ENCODE results near the gene PLCL2. TPM values are rescaled to one million over a fixed set of nuclear protein-coding genes. Genes with fewer than 3 reads are reported as not detected.

Gene PLCL2
- total RNA-seq, 2 donors from 2014 or later, result 5.3 to 14.5 TPM

DNA sequence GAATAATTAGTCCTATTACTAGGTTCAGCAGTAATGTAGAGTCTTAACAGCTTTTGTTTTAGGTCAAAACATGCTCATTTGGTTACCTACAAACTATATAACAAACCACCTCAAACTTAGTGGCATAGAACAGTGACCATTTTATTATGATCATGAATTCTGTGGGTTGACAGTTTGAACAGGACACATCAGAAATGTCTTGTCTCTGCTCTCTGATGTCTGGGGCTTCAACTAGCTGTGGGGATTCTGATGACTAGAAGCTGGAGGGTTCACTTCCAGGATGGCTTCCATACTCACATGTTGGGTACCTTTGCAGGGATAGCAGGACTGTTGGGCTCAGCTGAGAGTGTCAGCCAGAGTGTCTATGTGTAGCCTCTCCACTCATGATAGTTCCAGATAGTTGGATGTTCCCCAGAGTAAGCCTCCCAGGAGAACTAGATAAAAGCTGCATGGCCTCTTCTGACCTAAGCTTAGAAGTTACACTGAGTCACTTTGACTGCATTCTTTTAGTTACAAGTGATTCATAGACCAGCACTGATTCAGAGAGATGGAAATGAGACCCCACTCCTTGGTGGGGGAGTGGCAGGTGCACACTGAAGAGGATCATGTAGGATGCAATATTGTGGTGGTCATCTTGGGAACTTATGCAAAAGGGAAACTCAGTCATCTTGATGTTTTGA is 32.6 kb downstream of the PLCL2 start:
- Histone ChIP-seq H3K4me3 (no peak overlapping the region), H3K27ac (no peak overlapping the region), H3K36me3 (no peaks in the 10 kb centered on the region), H3K4me1 (replicated peaks) (no peaks in the 10 kb centered on the region), H3K9me3 (no peaks in the 10 kb centered on the region), H3K27me3 (replicated peaks; ENCODE audit: insufficient read depth) (no peaks in the 10 kb centered on the region)
- TF ChIP-seq, protein P1, sequence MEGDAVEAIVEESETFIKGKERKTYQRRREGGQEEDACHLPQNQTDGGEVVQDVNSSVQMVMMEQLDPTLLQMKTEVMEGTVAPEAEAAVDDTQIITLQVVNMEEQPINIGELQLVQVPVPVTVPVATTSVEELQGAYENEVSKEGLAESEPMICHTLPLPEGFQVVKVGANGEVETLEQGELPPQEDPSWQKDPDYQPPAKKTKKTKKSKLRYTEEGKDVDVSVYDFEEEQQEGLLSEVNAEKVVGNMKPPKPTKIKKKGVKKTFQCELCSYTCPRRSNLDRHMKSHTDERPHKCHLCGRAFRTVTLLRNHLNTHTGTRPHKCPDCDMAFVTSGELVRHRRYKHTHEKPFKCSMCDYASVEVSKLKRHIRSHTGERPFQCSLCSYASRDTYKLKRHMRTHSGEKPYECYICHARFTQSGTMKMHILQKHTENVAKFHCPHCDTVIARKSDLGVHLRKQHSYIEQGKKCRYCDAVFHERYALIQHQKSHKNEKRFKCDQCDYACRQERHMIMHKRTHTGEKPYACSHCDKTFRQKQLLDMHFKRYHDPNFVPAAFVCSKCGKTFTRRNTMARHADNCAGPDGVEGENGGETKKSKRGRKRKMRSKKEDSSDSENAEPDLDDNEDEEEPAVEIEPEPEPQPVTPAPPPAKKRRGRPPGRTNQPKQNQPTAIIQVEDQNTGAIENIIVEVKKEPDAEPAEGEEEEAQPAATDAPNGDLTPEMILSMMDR (IDR thresholded peaks at IDR 0.05), result no peak
- TF ChIP-seq POLR2A (IDR thresholded peaks at IDR 0.05), result no peak
- intact Hi-C loops (cut with DNase I), result no loop called here
- DNase-seq (ENCODE audit: low spot score), result no peak

DNA sequence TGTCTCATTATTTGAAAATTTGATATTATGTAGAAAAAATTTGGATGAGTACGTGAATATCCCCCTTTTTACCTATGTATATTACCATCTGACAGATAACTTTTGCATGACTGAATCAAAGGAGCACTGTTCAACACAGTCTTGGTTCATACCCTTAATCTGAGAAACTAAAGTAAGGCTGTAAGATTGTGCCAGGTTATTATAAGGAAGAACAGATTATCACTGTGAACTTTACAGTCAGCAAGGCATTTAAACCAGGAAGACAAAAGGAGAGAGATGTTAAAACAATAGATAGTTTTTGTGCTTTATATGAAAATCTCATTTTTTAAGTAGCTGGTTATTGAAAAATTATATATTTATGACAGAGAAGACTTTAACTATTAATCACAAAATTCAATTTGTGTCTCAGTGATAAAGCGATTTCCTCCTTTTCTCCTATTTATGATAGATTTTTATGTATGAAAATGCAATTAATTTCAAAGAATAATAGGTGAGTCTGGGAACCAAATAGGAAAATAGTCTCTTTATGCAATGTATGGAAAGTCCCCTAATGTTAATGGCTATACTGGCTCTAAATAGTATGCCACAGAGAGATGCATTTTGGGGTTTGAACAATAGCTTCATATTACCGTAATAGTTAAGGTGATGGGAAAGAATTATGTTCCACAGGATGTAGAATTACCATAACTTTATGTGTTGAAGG is 33.4 kb downstream of the PLCL2 start:
- no peaks in the 10 kb centered on the region for H3K36me3 ChIP-seq
- H3K27ac ChIP-seq, result no peak overlapping the region
- WGBS, result 93% methylated on average over 3 of the region's 3 CpGs
- TF ChIP-seq POLR2A (IDR thresholded peaks at IDR 0.05), result no peak
- no peak for TF ChIP-seq POLR2AphosphoS5 (IDR thresholded peaks at IDR 0.05)
- TF ChIP-seq, protein P1 (IDR thresholded peaks at IDR 0.05), result no peak
- intact Hi-C loops (cut with DNase I), result no loop called here
- no peak overlapping the region for H3K4me3 ChIP-seq
- no peaks in the 10 kb centered on the region for H3K27me3 ChIP-seq (replicated peaks; ENCODE audit: insufficient read depth)
- H3K9me3 ChIP-seq, result no peaks in the 10 kb centered on the region
- no peak for DNase-seq (ENCODE audit: low spot score)
- H3K4me1 ChIP-seq (replicated peaks), result no peaks in the 10 kb centered on the region

DNA sequence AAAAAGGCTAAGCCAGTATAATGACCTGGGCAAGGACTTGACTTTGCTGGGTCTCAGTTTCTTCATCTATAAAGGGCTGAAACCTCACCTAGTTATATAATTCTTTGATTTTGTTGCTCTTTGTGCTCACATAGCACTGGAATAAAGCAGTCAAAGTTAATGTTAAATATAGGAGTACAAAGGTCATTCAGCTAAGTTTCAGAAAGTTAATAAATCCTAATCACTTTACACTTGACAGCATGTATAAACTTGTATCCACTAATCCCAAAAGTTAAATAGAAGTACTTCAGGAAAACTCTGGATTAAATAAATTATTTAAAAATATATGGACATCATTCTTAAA is 33.9 kb downstream of the PLCL2 start:
- Histone ChIP-seq H3K27ac (no peak overlapping the region), H3K36me3 (no peaks in the 10 kb centered on the region), H3K4me3 (no peak overlapping the region), H3K9me3 (no peaks in the 10 kb centered on the region), H3K27me3 (replicated peaks; ENCODE audit: insufficient read depth) (no peaks in the 10 kb centered on the region), H3K4me1 (replicated peaks) (no peaks in the 10 kb centered on the region)
- DNase-seq (ENCODE audit: low spot score), result no peak
- intact Hi-C loops (cut with DNase I), result no loop called here
- TF ChIP-seq POLR2A (IDR thresholded peaks at IDR 0.05) (no peak), POLR2AphosphoS5 (IDR thresholded peaks at IDR 0.05) (no peak)
- TF ChIP-seq, protein P1 (IDR thresholded peaks at IDR 0.05), result no peak

DNA sequence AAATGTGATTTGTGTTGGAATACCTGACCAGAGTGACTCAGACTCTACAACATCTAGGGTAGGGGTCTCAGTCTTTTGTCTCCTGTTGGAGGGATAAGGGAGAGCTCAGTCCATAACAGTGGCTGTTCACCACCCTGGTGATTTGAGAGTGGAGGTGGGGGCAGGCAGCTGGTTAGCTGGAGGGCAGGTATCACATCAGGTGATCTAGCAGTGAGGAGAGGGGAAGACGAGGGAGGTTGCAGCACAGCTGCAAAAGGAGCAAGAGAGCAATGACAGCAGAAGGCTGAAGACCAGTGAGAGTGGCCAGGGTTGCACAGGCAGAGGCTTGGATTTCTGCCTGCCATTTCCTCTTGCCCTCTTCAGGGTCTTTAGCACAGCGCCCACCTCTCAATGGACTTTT is 38.4 kb downstream of the PLCL2 start:
- 92% methylated on average over 2 of the region's 2 CpGs for WGBS
- no peak for DNase-seq (ENCODE audit: low spot score)
- Histone ChIP-seq H3K9me3 (no peaks in the 10 kb centered on the region), H3K4me1 (replicated peaks) (no peaks in the 10 kb centered on the region), H3K27ac (no peak overlapping the region), H3K27me3 (replicated peaks; ENCODE audit: insufficient read depth) (no peaks in the 10 kb centered on the region), H3K36me3 (no peaks in the 10 kb centered on the region), H3K4me3 (no peak overlapping the region)
- TF ChIP-seq, protein P1 (IDR thresholded peaks at IDR 0.05), result no peak
- TF ChIP-seq POLR2AphosphoS5 (IDR thresholded peaks at IDR 0.05) (no peak), POLR2A (IDR thresholded peaks at IDR 0.05) (no peak)
- intact Hi-C loops (cut with DNase I), result no loop called here

DNA sequence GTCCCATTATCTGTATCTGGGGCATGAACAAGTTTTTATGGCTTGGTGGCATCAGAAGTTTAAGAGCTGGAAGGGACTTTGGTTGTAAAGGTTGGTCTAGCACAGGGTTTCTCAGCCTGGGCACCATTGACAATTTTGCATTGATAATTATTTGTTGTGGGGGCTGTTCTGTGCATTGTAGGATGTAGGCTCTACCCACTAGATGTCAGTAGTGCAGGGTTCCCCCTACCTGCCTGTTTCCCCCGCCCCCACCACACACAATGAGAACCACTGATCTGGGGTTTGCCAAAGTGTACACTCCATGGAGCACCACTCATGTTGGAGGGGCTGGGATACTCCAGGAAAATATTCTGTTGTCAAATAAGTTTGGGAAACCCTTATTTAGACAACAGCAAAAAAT is 42.7 kb downstream of the PLCL2 start:
- no peak overlapping the region for H3K4me3 ChIP-seq
- no peak overlapping the region for H3K27ac ChIP-seq
- intact Hi-C loops (cut with DNase I), result no loop called here
- no peaks in the 10 kb centered on the region for H3K36me3 ChIP-seq
- DNase-seq (ENCODE audit: low spot score), result no peak
- peaks cover 4% of the 10 kb centered on the region for H3K4me1 ChIP-seq (replicated peaks)
- WGBS, result 94% methylated on average over 1 of the region's 1 CpG
- TF ChIP-seq POLR2AphosphoS5 (IDR thresholded peaks at IDR 0.05) (no peak), POLR2A (IDR thresholded peaks at IDR 0.05) (no peak)
- TF ChIP-seq, protein P1 (IDR thresholded peaks at IDR 0.05), result no peak
- no peaks in the 10 kb centered on the region for H3K9me3 ChIP-seq
- no peaks in the 10 kb centered on the region for H3K27me3 ChIP-seq (replicated peaks; ENCODE audit: insufficient read depth)

All from prostate gland (tissue), 2 donors.